ENCODE measurements around the gene HPN. TPM values are rescaled to one million over a fixed set of nuclear protein-coding genes. Genes with fewer than 3 reads are reported as not detected.
"Not testable (repeated sequence)": the region's sequence is repeated elsewhere in the genome, so short reads cannot be mapped to it uniquely, and the experiment has no call there.

HPN gene
- total RNA-seq, 1 experiment from 2014 or later, result 10.6 TPM

DNA sequence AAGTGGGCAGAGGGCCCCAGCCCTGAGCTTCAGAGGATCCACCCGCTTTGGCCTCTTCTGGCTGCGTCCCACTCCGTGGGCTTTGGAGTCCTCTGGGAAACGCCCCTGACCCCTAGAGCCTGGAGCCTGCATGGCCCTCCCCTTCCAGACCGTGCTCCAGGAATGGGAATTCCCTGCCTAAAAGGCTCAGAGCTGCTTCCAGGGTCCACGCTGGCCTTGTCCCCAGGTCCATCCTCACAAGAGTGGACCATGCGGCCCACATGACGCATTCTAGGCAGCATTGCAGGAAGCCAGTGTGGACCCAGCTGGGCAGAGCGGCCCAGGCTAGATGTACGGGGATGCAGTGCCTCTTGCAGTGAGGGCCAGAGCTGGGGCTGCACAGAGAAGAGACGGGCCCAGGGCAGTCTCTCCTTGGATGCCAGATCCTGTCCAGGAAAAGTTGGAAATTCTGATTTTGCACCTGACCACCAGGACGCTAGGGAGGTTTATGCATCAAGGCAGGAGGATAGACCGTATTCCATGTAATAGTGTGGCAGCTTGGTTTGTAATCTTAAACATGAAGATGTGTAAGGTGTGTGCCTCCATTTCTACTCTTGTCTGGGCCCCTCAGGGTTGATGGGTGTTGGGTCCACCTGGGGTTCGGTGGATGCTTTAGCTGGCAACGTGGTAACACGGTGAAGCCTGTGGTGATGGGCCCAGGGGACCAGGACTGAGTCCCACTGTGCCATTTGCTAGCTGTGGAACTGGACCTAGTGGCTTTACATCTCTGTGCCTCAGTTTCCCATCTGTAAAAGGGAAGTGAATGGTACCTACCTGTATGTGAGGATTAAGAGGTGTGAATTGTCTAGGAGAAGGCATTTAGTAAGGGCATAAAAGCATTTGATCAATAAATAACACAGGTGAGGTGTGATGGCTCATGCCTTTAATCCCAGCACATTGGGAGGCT, 59.3 kb downstream of the HPN start:
- WGBS (ENCODE audit: extremely low coverage, insufficient read length, low lambda C conversion rate), result no CpG with 5 or more reads among the region's 16 CpGs
- H4K5ac ChIP-seq (ENCODE audit: insufficient read length, low read depth, low read length), result no peak overlapping the region
- H3K18ac ChIP-seq (ENCODE audit: insufficient read length, low read depth, low read length), result no peak overlapping the region
- Mint-ChIP-seq H3K9me3 (no peaks in the 10 kb centered on the region), H3K27me3 (ENCODE audit: low read depth) (peaks cover 3% of the 10 kb centered on the region; the same call in 1 of the 2 replicates), H3K4me1 (peaks cover 9 to 11% of the 10 kb centered on the region in 2 experiments), H3K36me3 (ENCODE audit: insufficient read depth in 1 of 3, low read depth in 3 of 3) (no peaks in the 10 kb centered on the region), H3K27ac (no peak overlapping the region; a peak in 1 of 7 replicates), H3K4me3 (no peak overlapping the region)
- H3K27me3 ChIP-seq (ENCODE audit: insufficient read depth, low read length), result no peaks in the 10 kb centered on the region
- peaks cover 4% of the 10 kb centered on the region for H4K20me1 ChIP-seq (ENCODE audit: control insufficient read depth, insufficient read depth, insufficient read length)
- H3K23me2 ChIP-seq (ENCODE audit: insufficient read length, low read depth, low read length, poor library complexity, severe bottlenecking), result no peaks in the 10 kb centered on the region
- H2AK5ac ChIP-seq (ENCODE audit: insufficient read length, low read length), result no peak overlapping the region
- no peaks in the 10 kb centered on the region for H3K79me1 ChIP-seq (ENCODE audit: insufficient read depth, low read depth, low read length, poor library complexity, severe bottlenecking)
- no peak for TF ChIP-seq CTCF (conservative IDR thresholded peaks at IDR 0.05)
- H3K27ac ChIP-seq (ENCODE audit: insufficient read length, low read depth, low read length), result no peak overlapping the region
- DNase-seq, result no peak
- H2BK20ac ChIP-seq (ENCODE audit: low read depth, low read length, poor library complexity, severe bottlenecking), result no peak overlapping the region
- no peak overlapping the region for H2BK12ac ChIP-seq (ENCODE audit: insufficient read length, low read depth, low read length)
- no peak overlapping the region for H2AFZ ChIP-seq (ENCODE audit: low read length)
- H4K91ac ChIP-seq (ENCODE audit: insufficient read length, low read depth, low read length), result no peak overlapping the region
- no peak overlapping the region; the same call in 1 of the 2 replicates for H3K14ac ChIP-seq (ENCODE audit: insufficient read depth, low read length)
- H2BK120ac ChIP-seq (ENCODE audit: low read depth, low read length, poor library complexity, severe bottlenecking), result no peak overlapping the region
- H3K4me1 ChIP-seq (ENCODE audit: insufficient read depth, low read length), result no peaks in the 10 kb centered on the region
- H3T11ph ChIP-seq (ENCODE audit: low read length), result no peak overlapping the region
- no peak overlapping the region for H3K9ac ChIP-seq (ENCODE audit: extremely low read depth, insufficient read length, low read length)
- H3K4ac ChIP-seq (ENCODE audit: low read depth, low read length), result no peak overlapping the region
- H4K8ac ChIP-seq (replicated peaks; ENCODE audit: insufficient read length, low read depth, low read length), result peak overlapping the region; percentile 19
- H3K79me2 ChIP-seq (ENCODE audit: insufficient read depth, low read length), result no peaks in the 10 kb centered on the region
- H3K9me3 ChIP-seq (ENCODE audit: control insufficient read depth, low read depth, low read length), result no peaks in the 10 kb centered on the region
- no peak overlapping the region for H3K56ac ChIP-seq (ENCODE audit: insufficient read length, low read depth, low read length)
- no peak overlapping the region for H3K4me2 ChIP-seq (ENCODE audit: insufficient read depth, insufficient read length, low read length)
- no peak overlapping the region for H3K23ac ChIP-seq (ENCODE audit: insufficient read length, low read depth, low read length)
- no peak overlapping the region for H2BK5ac ChIP-seq (ENCODE audit: insufficient read length, low read length)
- no peak overlapping the region for H2BK15ac ChIP-seq (ENCODE audit: low read depth, low read length)

GRCh38 chr19:35101949-35102348, 60.4 kb downstream of the HPN start:
- not testable (repeated sequence) for H3K36me3 Mint-ChIP-seq (ENCODE audit: insufficient read depth in 1 of 3, low read depth in 3 of 3); H3K4me3 Mint-ChIP-seq; H4K20me1 ChIP-seq (ENCODE audit: control insufficient read depth, insufficient read depth, insufficient read length); H2BK20ac ChIP-seq (ENCODE audit: low read depth, low read length, poor library complexity, severe bottlenecking); H3K14ac ChIP-seq (ENCODE audit: insufficient read depth, low read length); H3K79me1 ChIP-seq (ENCODE audit: insufficient read depth, low read depth, low read length, poor library complexity, severe bottlenecking); H2AK5ac ChIP-seq (ENCODE audit: insufficient read length, low read length); H2BK5ac ChIP-seq (ENCODE audit: insufficient read length, low read length); H3K56ac ChIP-seq (ENCODE audit: insufficient read length, low read depth, low read length); H3K18ac ChIP-seq (ENCODE audit: insufficient read length, low read depth, low read length); H3K4me1 Mint-ChIP-seq; H3K27ac ChIP-seq (ENCODE audit: insufficient read length, low read depth, low read length); H3K27me3 Mint-ChIP-seq (ENCODE audit: low read depth); H4K91ac ChIP-seq (ENCODE audit: insufficient read length, low read depth, low read length); H3K27ac Mint-ChIP-seq; H3K23ac ChIP-seq (ENCODE audit: insufficient read length, low read depth, low read length); H2BK120ac ChIP-seq (ENCODE audit: low read depth, low read length, poor library complexity, severe bottlenecking); H3K27me3 ChIP-seq (ENCODE audit: insufficient read depth, low read length); H4K5ac ChIP-seq (ENCODE audit: insufficient read length, low read depth, low read length); H3T11ph ChIP-seq (ENCODE audit: low read length); H3K9ac ChIP-seq (ENCODE audit: extremely low read depth, insufficient read length, low read length); H2AFZ ChIP-seq (ENCODE audit: low read length); H3K79me2 ChIP-seq (ENCODE audit: insufficient read depth, low read length); H3K23me2 ChIP-seq (ENCODE audit: insufficient read length, low read depth, low read length, poor library complexity, severe bottlenecking); H3K4ac ChIP-seq (ENCODE audit: low read depth, low read length); H2BK15ac ChIP-seq (ENCODE audit: low read depth, low read length); H3K9me3 ChIP-seq (ENCODE audit: control insufficient read depth, low read depth, low read length); H3K4me2 ChIP-seq (ENCODE audit: insufficient read depth, insufficient read length, low read length); H3K4me1 ChIP-seq (ENCODE audit: insufficient read depth, low read length); H4K8ac ChIP-seq (replicated peaks; ENCODE audit: insufficient read length, low read depth, low read length); H3K9me3 Mint-ChIP-seq; DNase-seq; H2BK12ac ChIP-seq (ENCODE audit: insufficient read length, low read depth, low read length)
- no CpG with 5 or more reads among the region's 10 CpGs for WGBS (ENCODE audit: extremely low coverage, insufficient read length, low lambda C conversion rate)

Measured in H9 (cell line).